ENCODE data around the gene OR8S1. TPM values are rescaled to one million over a fixed set of nuclear protein-coding genes. Genes with fewer than 3 reads are reported as not detected.
"Not testable (repeated sequence)": the region's sequence is repeated elsewhere in the genome, so short reads cannot be mapped to it uniquely, and the experiment has no call there.

Gene OR8S1, protein sequence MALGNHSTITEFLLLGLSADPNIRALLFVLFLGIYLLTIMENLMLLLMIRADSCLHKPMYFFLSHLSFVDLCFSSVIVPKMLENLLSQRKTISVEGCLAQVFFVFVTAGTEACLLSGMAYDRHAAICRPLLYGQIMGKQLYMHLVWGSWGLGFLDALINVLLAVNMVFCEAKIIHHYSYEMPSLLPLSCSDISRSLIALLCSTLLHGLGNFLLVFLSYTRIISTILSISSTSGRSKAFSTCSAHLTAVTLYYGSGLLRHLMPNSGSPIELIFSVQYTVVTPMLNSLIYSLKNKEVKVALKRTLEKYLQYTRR
- total RNA-seq (2014; rRNA removed; shearing (Covaris generic)), result not detected in 2 replicates
- not detected in 2 replicates for polyA plus RNA-seq (2014; cell fraction: nucleus; rRNA removed)

DNA sequence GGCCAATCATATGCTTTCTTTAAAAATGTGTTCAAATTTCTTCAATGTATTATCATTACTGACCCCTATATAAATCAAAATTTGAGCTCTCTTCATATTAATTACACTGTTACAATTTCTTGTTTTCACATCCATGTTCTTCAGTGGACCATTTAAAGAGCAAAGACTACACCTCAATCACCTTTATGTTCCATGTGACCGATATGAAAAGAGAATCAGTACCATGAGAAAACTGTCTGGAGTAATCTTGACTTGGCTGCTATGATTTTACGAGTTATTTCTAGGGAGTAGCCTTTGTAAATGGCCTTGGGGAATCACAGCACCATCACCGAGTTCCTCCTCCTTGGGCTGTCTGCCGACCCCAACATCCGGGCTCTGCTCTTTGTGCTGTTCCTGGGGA, at the start of gene OR8S1:
Gene OR8S1 (plus strand): TSS at position 301 of the 400 bp plus-strand sequence. CDS start 0 bp downstream, at position 301.
- no peak for DNase-seq (ENCODE audit: extremely low read depth, low read depth)

DNA sequence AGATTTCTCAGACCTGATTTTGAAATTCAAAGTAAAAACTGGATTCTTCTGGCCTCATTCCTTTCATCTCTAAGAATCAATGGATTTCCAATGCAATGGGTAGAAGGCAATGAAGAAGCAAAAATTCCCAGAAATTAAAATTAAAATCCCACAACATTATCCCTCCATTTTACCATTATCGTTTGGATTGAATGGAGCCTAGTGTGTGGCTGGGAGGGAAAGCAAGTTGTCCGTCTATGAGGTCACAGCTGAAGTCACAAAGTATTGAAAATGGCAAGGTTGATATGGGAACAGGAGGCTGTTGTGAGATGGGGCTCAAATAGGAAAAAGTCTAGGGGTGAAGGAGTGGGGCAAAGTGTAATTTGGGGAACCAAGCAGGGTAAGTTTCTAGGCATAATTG, 43.2 kb upstream of the OR8S1 start, which contains the start of gene C12orf54:
Gene C12orf54 (plus strand): TSS at position 301 of the 400 bp plus-strand sequence. CDS start 799 bp downstream, outside the sequence.
- no peak for DNase-seq (ENCODE audit: extremely low read depth, low read depth)

DNA sequence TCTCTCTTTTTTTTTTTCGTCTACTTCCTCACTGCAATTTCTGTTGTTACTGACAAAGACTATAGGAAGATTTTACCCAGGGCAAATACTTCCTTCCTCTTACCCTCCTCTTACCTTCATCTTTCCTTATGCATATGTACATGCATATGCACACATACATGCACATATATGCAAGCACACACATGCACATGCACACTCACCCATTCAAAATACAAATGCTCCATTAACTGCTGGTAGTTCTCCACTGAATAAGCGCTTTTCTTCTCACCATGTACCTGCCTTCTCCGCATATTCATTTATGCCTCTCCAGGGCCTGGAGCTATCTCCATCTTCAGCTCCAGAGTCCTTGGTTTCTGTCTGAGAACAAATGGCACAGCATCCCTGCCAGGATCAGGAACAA, 42.5 kb upstream of the OR8S1 start:
- no peak for DNase-seq (ENCODE audit: extremely low read depth, low read depth)

DNA sequence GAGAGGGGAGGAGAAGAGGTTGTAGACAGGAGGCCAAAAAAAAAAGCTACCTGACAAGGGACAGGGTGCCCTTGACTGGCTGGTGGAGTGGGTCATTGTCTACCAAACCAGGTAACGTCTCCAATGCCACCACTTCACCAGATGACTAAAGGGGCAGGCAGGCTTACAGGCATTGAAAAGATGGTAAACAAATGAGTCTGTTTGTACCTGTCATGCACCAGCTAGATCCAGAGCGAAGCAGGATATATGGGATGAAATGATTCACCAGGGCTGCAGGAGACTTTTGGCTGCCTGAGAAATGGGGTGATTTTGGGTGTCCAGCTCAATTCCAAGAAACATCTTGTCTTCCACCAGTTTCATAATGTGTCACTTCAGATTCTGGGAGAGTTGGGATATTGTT, 39.2 kb upstream of the OR8S1 start:
- no peak for DNase-seq (ENCODE audit: extremely low read depth, low read depth)

DNA sequence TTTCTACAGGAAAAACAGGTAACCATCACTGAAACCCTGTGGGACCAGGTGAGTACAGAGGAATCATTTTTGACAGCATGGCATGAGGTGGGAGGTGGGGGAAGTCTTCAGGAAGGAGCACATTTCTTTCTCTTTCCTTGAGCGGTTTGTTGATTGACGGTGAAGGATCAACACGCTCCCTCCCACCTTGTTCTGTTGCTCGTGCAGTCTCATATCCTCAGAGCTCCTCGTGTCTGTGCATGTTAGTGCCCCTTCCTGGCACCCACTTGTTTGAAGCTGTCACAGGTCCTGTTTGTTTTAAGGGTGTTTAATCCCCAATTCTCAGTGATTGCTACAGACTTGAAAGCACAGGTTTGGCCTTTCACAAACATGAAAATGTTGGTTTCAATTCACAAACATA, 38.8 kb upstream of the OR8S1 start:
- DNase-seq (ENCODE audit: extremely low read depth, low read depth), result no peak

DNA sequence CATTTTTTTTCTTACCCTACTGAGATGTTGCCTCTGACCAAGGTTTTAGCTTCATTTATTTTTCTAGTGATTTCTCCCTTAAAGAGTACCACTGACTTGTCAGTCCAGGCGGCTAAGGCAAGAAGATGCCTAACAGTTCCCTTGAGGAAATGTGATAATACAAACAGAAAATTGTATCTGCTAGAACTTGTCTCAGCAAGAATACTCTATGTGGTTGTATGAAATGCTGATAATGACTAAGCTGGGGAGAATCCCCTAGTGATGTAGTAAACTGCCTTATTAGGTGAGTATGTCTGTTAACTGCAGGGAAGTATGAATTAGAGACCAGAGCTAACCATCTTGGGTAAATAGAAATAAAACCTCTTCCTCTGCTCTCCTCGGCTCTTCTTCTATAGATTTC, 36.4 kb upstream of the OR8S1 start:
- no peak for DNase-seq (ENCODE audit: extremely low read depth, low read depth)

DNA sequence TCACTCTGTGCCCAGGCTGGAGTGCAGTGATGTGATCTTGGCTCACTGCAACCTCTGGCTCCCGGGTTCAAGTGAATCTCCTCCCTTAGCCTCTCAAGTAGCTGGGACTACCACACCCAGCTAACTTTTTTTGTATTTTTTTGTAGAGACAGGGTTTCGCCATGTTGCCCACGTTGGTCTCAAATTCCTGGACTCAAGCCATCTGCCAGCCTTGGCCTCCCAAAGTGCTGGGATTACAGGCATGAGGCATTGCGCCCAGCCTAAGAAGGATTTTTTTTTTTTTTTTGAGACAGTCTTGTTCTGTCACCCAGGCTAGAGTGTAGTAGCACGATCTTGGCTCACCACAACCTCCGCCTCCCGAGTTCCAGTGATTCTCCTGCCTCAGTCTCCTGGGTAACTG, 36.0 kb upstream of the OR8S1 start:
- DNase-seq (ENCODE audit: extremely low read depth, low read depth), result not testable (repeated sequence)

DNA sequence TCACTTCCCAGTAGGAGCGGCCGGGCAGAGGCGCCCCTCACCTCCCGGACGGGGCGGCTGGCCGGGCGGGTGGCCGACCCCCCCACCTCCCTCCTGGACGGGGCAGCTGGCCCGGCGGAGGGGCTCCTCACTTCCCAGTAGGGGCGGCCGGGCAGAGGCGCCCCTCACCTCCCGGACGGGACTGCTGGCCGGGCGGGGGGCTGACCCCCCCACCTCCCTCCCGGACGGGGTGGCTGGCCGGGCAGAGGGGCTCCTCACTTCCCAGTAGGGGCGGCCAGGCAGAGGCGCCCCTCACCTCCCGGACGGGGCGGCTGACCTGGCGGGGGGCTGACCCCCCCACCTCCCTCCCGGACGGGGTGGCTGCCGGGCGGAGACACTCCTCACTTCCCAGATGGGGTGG, 25.2 kb upstream of the OR8S1 start:
- DNase-seq (ENCODE audit: extremely low read depth, low read depth), result not testable (repeated sequence)

DNA sequence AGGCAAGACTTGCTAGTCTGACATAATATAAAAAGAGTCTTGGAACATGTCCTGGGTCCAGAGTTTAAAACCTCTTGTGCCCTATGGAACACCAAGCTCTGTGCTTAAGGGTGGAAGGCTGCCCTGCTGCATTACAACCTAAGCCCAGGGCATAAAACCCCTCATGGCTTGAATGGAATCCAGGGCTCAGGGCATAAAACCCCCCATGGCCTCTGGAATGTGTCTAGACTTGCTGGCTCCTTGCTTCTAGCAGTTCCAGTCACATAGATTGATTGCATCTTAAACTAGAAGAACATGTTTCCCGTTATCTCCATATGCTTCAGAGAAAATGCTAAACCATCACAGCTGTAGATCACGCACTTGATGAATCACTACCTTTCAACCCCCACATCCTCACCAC, 18.6 kb upstream of the OR8S1 start:
- DNase-seq (ENCODE audit: extremely low read depth, low read depth), result not testable (repeated sequence)

DNA sequence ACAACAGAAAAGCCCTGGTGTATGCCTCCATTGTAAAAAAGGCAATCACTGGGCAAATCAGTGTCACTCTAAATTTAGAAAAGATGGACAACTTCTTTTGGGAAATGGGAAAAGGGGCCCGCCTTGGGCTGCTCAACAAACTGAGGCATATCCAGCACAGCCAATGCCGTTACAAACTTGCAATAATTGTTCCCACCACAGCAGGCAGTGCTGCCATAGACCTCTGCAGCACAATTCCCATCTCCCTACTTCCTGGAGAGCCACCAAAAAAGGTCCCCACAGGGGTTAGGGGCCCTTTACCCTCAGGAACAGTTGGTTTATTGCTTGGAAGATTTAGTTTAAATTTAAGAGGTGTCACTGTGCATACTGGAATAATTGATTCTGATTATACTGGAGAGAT, 16.4 kb upstream of the OR8S1 start:
- no peak for DNase-seq (ENCODE audit: extremely low read depth, low read depth)

DNA sequence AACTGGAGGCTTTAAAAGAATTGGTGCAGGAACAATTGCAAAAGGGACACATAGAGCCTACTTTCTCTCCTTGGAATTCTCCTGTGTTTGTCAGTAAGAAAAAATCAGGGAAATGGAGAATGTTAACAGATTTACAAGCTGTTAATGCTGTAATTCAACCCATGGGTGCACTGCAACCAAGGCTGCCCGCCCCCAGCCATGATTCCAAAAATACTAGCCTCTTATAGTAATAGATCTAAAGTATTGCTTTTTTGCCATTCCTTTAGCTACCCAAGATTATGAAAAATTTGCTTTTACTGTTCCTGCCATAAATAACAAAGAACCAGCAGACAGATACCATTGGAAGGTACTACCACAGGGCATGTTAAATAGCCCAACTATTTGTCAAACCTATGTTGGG, 15.3 kb upstream of the OR8S1 start:
- no peak for DNase-seq (ENCODE audit: extremely low read depth, low read depth)

DNA sequence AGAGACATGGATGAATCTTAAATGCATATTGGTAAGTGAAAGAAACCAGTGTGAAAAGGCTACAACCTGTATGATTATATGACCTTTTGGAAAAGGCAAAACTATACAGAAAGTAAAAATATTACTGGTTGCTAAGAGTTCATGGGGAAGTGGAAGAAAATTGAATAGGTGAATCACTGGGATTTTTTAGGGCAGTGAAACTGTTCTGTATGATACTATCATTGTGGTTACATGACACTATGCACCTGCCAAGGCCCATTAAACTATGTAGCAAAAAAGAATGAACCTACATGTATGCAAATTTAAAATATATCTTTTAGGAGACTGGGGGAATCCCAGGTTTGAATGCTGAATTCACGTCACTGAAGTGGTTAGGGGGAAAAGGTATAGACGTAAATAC, 12.6 kb upstream of the OR8S1 start:
- DNase-seq (ENCODE audit: extremely low read depth, low read depth), result no peak

DNA sequence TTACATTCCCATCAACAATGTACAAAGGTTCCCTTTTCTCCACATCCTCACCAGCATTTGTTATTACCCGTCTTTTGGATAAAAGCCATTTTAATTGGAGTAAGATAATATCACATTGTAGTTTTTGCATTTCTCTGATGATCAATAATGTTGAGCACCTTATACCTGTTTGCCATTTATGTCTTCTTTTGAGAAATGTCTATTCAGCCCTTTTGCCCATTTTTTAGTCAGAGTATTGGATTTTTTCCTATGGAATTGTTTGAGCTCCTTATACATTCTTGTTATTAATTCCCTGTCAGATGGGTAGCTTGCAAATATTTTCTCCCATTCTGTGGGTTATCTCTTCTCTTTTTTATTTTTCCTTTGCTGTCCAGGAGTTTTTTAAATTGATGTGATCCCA, 10.7 kb upstream of the OR8S1 start:
- no peak for DNase-seq (ENCODE audit: extremely low read depth, low read depth)

DNA sequence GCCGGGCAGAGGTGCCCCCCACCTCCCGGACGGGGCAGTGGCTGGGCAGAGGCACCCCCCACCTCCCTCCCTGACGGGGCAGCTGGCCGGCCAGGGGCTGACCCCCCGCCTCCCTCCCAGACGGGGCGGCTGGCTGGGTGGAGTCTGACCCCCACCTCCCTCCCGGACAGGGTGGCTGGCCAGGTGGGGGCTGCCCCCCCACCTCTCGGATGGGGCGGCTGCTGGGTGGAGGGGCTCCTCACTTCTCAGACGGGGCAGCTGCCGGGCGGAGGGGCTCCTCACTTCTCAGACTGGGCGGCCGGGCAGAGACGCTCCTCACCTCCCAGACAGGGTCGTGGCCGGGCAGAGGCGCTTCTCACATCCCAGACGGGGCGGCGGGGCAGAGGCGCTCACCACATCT, 5.1 kb upstream of the OR8S1 start:
- not testable (repeated sequence) for DNase-seq (ENCODE audit: extremely low read depth, low read depth)

DNA sequence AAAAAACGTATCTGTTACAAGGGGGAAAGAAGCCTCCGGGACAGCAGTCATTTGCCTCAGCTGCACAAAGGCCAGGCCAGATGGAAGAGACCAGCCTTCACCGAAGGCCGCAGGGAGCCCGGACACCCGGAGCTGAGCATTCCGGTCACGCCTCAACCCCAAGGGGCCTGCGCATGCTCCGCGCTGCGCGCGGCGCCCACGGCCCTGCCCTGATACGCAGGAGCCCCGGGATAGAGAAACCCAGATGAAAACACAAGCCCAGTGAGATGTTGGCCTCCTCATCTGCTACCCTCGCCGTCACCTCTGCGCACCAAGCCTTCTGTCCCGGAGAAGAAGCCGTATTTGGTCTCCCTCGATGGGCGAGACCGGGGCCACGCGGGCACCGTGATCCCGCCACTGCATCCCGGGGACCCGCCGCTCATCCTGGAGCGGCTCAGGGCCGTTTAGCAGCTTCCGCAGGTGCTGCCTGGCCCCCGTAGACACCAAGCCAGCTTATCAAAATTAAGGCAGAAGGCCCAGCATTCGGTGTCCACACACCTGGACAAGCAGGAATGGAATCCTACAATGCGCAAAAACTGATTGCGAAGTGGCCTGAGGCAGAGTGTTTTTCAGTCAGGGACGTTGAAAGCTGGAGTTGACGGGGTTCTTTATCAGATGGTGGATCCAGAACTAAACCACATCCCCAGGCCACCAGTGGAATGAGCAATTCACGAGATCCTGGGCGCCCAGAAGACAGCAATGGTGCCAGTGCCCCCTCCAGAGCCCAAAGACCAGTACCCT, 2.6 kb downstream of the OR8S1 start:
- no peak for DNase-seq (ENCODE audit: extremely low read depth, low read depth)

DNA sequence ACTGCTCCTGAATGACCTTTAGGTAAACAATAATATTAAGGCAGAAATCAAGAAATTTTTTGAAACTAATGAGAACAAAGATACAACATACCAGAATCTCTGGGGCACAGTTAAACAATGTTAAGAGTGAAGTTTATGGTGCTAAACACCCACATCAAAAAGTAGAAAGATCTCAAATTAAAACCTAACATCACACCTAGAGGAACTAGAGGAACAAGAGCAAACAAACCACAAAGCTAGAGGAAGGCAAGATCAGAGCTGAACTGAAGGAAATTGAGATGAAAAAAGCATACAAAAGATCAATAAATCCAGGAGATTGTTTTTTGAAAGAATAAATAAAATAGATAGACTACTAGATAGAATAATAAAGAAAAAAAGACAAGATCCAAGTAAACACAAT, 7.2 kb downstream of the OR8S1 start:
- no peak for DNase-seq (ENCODE audit: extremely low read depth, low read depth)

DNA sequence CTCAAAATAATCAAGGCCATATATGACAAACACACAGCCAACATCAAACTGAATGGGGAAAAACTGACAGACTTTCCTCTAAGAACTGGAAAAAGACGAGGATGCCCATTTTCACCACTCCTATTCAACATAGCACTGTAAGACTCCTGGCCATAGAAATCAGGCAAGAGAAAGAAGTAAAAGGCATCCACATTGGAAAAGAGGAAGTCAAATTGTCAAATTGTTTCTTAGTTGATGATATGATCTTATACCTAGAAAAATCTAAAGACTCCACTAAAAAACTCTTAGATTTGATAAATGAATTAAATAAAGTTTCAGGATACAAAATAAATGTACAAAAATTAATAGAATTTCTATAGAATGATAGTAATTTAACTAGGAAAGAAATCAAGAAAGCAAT, 11.2 kb downstream of the OR8S1 start:
- DNase-seq (ENCODE audit: extremely low read depth, low read depth), result no peak

DNA sequence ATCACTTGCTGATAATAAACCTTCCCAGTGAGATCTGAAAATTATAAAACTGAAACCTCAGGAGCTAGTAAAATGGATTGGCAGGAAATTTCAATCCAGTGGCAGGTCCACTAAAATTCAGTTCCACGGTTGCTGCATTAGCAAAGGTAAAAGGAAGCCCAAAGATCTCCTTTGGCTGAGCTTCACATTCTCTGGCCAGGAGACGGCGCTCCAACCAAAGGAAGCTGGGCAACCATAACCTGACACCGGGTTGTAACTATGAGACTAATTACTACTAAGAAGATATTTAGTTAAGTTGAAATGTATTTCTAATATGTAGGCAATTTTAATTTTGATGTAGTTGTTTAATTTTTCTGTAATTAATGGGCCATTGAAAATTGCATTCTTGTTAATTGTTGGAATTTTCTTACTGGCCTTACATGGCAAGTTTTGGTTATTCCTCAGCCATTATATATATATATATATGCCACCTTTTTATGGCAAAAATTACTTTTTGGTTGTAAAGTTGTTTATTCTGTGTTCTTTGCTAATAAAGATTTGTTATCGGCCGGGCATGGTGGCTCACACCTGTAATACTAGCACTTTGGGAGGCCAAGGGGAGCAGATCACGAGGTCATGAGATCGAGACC, 17.0 kb downstream of the OR8S1 start:
- peak; percentile 45 for DNase-seq (ENCODE audit: extremely low read depth, low read depth)

DNA sequence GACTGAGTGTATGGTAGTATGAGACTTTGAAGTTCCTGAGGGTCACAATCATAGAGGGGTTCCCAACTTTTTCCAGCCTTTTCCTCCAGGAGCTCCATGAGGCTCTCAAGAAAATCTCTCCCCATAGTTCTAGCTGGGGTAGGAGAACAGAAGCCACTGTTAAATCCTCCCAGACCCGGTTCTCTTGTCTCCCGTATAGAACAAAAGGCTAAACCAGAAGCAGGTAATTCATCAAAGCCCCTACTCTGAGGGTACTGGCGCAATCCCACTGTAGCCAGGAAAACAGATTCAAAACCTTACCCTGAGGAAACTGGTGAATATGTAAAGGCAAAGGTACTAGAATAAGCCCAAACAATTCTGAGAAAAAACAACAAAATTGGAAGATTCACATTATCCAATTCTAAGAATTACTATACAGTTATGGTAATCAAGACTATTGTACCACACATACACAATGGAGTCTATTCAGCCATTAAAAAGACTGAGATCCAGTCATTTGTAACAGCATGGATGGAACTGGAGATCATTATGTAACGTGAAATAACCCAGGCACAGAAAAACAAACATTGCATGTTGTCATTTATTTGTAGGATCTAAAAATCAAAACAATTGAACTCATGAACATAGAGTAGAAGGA, 20.5 kb downstream of the OR8S1 start:
- DNase-seq (ENCODE audit: extremely low read depth, low read depth), result no peak

DNA sequence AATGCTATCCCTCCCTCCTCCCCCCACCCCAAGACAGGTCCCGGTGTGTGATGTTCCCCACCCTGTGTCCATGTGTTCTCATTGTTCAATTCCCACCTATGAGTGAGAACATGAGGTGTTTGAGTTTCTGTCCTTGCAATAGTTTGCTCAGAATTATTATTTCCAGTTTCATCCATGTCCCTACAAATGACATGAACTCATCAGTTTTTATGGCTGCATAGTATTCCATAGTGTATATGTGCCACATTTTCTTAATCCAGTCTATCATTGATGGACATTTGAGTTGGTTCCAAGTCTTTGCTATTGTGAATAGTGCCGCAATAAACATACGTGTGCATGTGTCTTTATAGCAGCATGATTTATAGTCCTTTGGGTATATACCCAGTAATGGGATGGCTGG, 21.6 kb downstream of the OR8S1 start:
- DNase-seq (ENCODE audit: extremely low read depth, low read depth), result not testable (repeated sequence)

DNA sequence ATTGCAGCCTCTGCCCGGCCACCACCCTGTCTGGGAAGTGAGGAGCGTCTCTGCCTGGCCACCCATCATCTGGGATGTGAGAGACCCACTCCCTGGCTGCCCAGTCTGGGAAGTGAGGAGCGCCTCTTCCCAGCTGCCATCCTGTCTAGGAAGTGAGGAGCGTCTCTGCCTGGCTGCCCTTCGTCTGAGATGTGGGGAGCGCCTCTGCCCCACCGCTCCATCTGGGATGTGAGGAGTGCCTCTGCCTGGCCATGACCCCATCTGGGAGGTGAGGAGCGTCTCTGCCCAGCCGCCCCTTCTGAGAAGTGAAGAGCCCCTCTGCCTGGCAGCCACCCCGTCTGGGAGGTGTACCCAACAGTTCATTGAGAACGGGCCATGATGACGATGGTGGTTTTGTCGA, 26.2 kb downstream of the OR8S1 start:
- not testable (repeated sequence) for DNase-seq (ENCODE audit: extremely low read depth, low read depth)

Data from NCI-H460 (cell line).